Type B pancreatic cell (in vitro differentiated cells): ENCODE data around the gene TGM2. TPM values are rescaled to one million over a fixed set of nuclear protein-coding genes. Genes with fewer than 3 reads are reported as not detected.

ENCODE experiments used
- DNase-seq: peaks from one replicate; pipeline ENCODE4 v3.0.0; 2021; ENCODE audit warnings: mixed read lengths; ENCODE audit not compliant: unreplicated experiment; ENCODE audit errors: extremely low spot score
- H3K27ac Mint-ChIP-seq: 2 replicates; pipeline ENCODE4 v1.8.0; 2021; ENCODE audit warnings: mild to moderate bottlenecking, mixed read lengths
- H3K27me3 Mint-ChIP-seq: 2 replicates; pipeline ENCODE4 v1.8.0; 2021; ENCODE audit warnings: mixed read lengths
- H3K36me3 Mint-ChIP-seq: 2 replicates; pipeline ENCODE4 v1.8.0; 2021; ENCODE audit warnings: mixed read lengths
- H3K4me1 Mint-ChIP-seq: one replicate; pipeline ENCODE4 v1.8.0; 2021; ENCODE audit warnings: mixed read lengths; ENCODE audit not compliant: unreplicated experiment
- H3K4me3 Mint-ChIP-seq: 2 replicates; pipeline ENCODE4 v1.8.0; 2021; ENCODE audit warnings: mild to moderate bottlenecking, mixed read lengths
- H3K9me3 Mint-ChIP-seq: 2 replicates; pipeline ENCODE4 v1.8.0; 2021; ENCODE audit warnings: mixed read lengths
- total RNA-seq: library from RNA; stranded (reverse); gene quantifications from 2 replicates; pipeline ENCODE4 v1.2.1, GENCODE V29; 2021; ENCODE audit warnings: low replicate concordance
- TF ChIP-seq, protein P1 (sequence below): fragments of 200-600 bp; sonication (generic); conservative IDR thresholded peaks from 2 replicates; pipeline ENCODE4 v1.5.0; 2021; ENCODE audit warnings: antibody characterized with exemption, mild to moderate bottlenecking

The TGM2 gene
- total RNA-seq, 1 donor from 2014 or later = 31.7 TPM

DNA sequence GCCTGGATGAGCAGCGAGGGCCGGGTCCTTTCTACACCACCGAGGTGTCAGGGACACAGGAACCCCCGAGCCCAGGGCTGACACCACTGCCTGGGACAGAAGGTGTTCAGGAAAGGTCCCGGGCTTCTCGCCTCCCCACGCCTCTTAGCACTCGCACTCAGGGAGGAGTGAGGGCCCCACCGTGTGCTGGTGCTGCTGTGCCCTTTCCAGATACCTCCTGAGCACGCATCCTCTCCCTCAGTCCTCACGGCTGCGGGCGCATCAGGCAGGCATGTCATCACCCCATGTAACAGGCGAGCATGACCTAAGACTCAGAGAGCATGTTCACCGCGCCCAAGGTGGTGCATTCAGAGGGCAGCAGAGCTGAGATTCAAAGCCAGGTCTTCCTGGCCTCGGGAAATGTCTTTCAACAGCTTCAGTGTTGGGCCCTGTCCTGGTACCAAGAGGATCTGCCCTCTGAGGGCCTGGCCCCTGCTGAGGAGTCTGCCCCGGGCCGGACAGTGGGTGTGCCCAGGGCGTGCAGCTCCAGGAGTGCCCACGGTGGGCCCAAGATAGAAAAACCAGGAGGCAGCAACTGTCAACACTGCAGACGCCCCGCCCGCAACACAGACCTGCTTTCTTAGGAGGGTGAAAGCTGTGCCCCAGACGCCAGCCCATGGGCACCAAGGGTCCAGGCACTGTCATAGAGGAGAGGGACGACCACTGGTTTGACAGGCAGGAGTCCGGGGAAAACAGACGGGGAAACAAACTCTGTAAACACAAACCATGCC is 29.2 kb downstream of the TGM2 start:
- no peak for DNase-seq
- Mint-ChIP-seq H3K4me3 (no peak overlapping the region), H3K27ac (no peak overlapping the region), H3K4me1 (peaks cover 48% of the 10 kb centered on the region), H3K9me3 (no peaks in the 10 kb centered on the region), H3K27me3 (peaks cover 8% of the 10 kb centered on the region), H3K36me3 (peaks cover 3% of the 10 kb centered on the region)
- TF ChIP-seq, protein P1, sequence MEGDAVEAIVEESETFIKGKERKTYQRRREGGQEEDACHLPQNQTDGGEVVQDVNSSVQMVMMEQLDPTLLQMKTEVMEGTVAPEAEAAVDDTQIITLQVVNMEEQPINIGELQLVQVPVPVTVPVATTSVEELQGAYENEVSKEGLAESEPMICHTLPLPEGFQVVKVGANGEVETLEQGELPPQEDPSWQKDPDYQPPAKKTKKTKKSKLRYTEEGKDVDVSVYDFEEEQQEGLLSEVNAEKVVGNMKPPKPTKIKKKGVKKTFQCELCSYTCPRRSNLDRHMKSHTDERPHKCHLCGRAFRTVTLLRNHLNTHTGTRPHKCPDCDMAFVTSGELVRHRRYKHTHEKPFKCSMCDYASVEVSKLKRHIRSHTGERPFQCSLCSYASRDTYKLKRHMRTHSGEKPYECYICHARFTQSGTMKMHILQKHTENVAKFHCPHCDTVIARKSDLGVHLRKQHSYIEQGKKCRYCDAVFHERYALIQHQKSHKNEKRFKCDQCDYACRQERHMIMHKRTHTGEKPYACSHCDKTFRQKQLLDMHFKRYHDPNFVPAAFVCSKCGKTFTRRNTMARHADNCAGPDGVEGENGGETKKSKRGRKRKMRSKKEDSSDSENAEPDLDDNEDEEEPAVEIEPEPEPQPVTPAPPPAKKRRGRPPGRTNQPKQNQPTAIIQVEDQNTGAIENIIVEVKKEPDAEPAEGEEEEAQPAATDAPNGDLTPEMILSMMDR = no peak

DNA sequence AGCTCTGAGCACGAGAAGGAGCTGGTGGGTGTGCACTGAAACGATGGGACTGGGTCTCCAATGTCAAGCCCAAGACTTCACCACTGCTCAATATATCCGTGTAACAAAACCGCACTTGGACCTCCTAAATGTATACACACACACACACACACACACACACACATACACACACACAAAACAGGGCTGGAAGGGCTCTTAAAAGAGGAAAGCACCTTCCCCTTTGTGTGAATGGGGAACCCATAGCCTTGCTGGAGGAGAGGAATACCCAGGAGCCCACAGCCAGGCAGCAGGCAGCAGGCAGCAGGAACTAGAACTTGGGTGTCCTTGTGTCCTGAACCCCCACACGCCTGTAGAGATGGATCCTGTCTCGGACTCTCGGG is 29.8 kb downstream of the TGM2 start:
- TF ChIP-seq, protein P1 = no peak
- peaks cover 48% of the 10 kb centered on the region for H3K4me1 Mint-ChIP-seq
- peaks cover 8% of the 10 kb centered on the region for H3K27me3 Mint-ChIP-seq
- DNase-seq = no peak
- no peak overlapping the region for H3K4me3 Mint-ChIP-seq
- no peak overlapping the region for H3K27ac Mint-ChIP-seq
- H3K9me3 Mint-ChIP-seq = no peaks in the 10 kb centered on the region
- peaks cover 3% of the 10 kb centered on the region for H3K36me3 Mint-ChIP-seq

DNA sequence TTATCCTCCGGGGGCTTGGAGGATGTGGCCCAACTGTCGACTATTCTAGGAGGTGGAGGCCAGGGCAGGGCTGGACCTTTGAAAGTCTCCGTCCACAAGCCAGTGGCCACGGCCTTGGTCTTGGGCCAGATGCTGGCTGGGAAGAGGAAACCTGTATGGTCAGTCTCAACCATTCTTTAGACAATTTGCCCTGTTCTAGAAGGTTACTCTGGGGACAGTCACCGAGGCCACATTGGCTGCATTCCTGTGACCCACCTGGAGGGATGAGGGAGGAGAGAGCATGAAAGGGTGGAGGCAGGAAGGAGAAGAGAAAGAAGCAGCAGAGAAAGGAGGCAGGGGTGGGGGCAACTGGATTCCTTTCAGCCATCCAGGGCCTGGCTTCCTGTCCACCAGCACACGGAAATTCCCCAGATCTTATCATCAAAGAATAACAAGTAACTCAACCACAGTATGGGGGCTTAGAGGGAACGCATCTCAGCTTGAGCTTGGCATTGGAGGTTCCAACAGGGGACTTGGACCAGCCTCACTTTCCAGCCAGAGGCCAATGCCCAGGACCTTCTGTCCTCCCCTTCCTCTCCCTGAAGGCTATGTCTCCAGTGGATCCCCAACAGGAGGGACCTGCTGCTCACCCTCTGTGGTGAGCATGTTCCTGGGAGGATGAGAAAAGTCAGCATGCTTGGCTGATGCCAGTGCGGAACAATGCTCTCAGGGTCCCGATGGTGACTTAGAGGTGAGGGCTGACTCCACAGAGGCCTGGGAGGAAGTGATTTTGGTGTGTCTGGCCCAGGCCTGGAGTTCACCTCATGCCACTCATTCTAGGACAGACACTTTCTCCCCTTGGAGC is 30.4 kb downstream of the TGM2 start:
- peak overlapping the region; percentile 65 for H3K27ac Mint-ChIP-seq
- no peaks in the 10 kb centered on the region for H3K9me3 Mint-ChIP-seq
- H3K36me3 Mint-ChIP-seq = peaks cover 3% of the 10 kb centered on the region
- TF ChIP-seq, protein P1 = no peak
- no peak overlapping the region for H3K4me3 Mint-ChIP-seq
- H3K27me3 Mint-ChIP-seq = peaks cover 8% of the 10 kb centered on the region
- no peak for DNase-seq
- peaks cover 43% of the 10 kb centered on the region for H3K4me1 Mint-ChIP-seq

DNA sequence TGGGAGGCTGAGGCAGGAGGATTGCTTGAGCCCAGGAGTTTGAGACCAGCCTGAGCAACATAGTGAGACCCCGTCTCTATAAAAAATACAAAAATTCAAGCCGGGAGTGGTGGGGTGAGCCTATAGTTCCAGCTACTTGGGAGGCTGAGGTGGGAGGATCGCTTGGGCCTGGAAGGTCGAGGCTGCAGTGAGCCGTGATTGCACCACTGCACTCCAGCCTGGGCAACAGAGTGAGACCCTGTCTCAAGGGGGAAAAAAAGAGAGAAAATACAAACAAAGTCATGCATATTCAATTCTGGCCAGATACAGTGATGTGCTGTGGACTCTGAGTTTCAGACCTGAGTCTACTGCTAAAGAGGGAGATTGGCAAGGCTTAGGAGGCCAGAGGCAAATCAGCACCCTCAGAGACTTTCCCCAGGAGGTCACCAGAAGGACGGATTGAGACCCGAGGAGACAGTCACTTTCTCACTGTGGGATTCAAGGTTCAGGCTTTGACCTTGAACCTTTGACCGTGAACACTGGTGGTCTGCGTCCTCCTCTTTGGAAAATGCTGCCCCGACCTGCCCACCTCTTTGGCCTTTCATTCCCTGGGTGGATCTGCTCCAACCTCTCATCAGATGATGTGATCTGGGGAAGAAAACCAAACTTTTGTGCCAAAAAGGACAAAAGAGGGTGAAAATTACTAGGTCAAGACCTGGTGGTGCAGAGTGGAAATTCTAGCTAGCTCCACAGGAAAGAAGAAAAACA is 31.2 kb downstream of the TGM2 start:
- DNase-seq = no peak
- no peaks in the 10 kb centered on the region for H3K9me3 Mint-ChIP-seq
- no peak overlapping the region for H3K4me3 Mint-ChIP-seq
- no peaks in the 10 kb centered on the region for H3K36me3 Mint-ChIP-seq
- H3K27me3 Mint-ChIP-seq = peaks cover 5% of the 10 kb centered on the region
- peak overlapping the region; percentile 65 for H3K27ac Mint-ChIP-seq
- H3K4me1 Mint-ChIP-seq = peaks cover 36% of the 10 kb centered on the region
- TF ChIP-seq, protein P1 = no peak

DNA sequence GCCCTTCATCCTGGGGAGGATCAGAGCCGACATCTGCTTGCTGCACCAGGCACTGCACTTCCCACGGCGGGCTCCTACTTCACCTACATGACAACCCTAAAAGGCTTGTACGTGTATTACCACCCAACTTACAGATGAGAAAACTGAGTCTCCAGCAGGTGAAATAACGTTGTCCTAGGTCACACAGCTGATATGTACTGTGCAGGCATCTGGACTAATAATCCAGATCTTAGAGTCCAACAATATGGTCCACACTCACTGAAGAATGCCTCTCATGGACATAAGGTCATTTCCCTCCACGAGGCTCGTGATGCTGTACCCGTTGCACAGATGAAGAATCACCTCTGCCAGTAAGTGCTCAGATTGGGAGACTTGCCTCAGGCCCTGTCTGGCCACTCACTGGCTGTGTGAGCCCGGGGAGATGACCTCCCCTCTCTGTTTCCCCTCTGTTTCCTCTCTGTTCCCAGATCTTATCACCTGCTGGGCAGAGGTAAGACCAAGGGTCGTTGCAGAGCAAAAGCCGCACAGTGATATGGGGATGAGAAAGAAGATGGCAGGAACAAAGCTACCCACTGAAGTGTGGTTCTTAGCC is 32.1 kb downstream of the TGM2 start:
- H3K27me3 Mint-ChIP-seq = peaks cover 5% of the 10 kb centered on the region
- TF ChIP-seq, protein P1 = no peak
- no peaks in the 10 kb centered on the region for H3K9me3 Mint-ChIP-seq
- H3K36me3 Mint-ChIP-seq = no peaks in the 10 kb centered on the region
- DNase-seq = no peak
- H3K4me1 Mint-ChIP-seq = peaks cover 34% of the 10 kb centered on the region
- no peak overlapping the region for H3K27ac Mint-ChIP-seq
- H3K4me3 Mint-ChIP-seq = no peak overlapping the region
